Loucy (cell line): ENCODE measurements around the gene KCNS1.

ENCODE experiments used
- H2AFZ ChIP-seq: fragments of 200-600 bp; sonication (generic); 2 replicates; pipeline ENCODE4 v1.6.0; 2016; ENCODE audit warnings: antibody characterized with exemption, mild to moderate bottlenecking, low read length, moderate library complexity
- H3F3A ChIP-seq: fragments of 200-600 bp; 2 replicates; pipeline ENCODE4 v1.6.0; 2016; ENCODE audit warnings: antibody characterized with exemption, low read depth, mild to moderate bottlenecking
- H3K27me3 ChIP-seq: fragments of 200-600 bp; sonication (generic); 2 replicates; pipeline ENCODE4 v1.6.1; 2014; ENCODE audit warnings: low read length, mild to moderate bottlenecking; ENCODE audit not compliant: insufficient read depth, poor library complexity, severe bottlenecking
- H3K36me3 ChIP-seq: fragments of 200-600 bp; sonication (generic); 2 replicates; pipeline ENCODE4 v1.6.1; 2016; ENCODE audit warnings: low read length; ENCODE audit not compliant: insufficient read depth
- H3K4me1 ChIP-seq: fragments of 200-600 bp; sonication (generic); 2 replicates; pipeline ENCODE4 v1.5.1; 2014; ENCODE audit warnings: low read length, mild to moderate bottlenecking; ENCODE audit not compliant: insufficient read depth, poor library complexity, severe bottlenecking
- H3K4me2 ChIP-seq: fragments of 200-600 bp; sonication (generic); 2 replicates; pipeline ENCODE4 v1.6.0; 2014; ENCODE audit warnings: antibody characterized with exemption, low read length, low read depth, mild to moderate bottlenecking; ENCODE audit not compliant: poor library complexity, severe bottlenecking
- H3K4me3 ChIP-seq: fragments of 200-600 bp; sonication (generic); 2 replicates; pipeline ENCODE4 v1.5.1; 2014; ENCODE audit warnings: low read length, mild to moderate bottlenecking, mixed read lengths; ENCODE audit not compliant: poor library complexity, severe bottlenecking
- H3K79me2 ChIP-seq: fragments of 200-600 bp; sonication (generic); 2 replicates; pipeline ENCODE4 v1.6.1; 2014; ENCODE audit warnings: low read length; ENCODE audit not compliant: insufficient read depth
- H3K9ac ChIP-seq: fragments of 200-600 bp; sonication (generic); 2 replicates; pipeline ENCODE4 v1.6.0; 2014; ENCODE audit warnings: mild to moderate bottlenecking, low read depth, low read length, moderate library complexity; ENCODE audit not compliant: poor library complexity, severe bottlenecking
- H3K9me2 ChIP-seq: fragments of 200-600 bp; sonication (generic); replicated peaks from 2 replicates; pipeline ENCODE4 v1.6.1; 2016; ENCODE audit warnings: low read depth, low read length, mixed read lengths
- H3K9me3 ChIP-seq: fragments of 200-600 bp; sonication (generic); 2 replicates; pipeline ENCODE4 v1.6.1; 2014; ENCODE audit warnings: mild to moderate bottlenecking, antibody characterized with exemption, low read length, low read depth; ENCODE audit not compliant: insufficient read depth
- H4K20me1 ChIP-seq: fragments of 200-600 bp; sonication (generic); 2 replicates; pipeline ENCODE4 v1.6.0; 2014; ENCODE audit warnings: antibody characterized with exemption, low read length, mild to moderate bottlenecking; ENCODE audit not compliant: insufficient read depth, poor library complexity, severe bottlenecking
- EZH2phosphoT487 ChIP-seq: fragments of 200-600 bp; IDR thresholded peaks from 2 replicates; pipeline ENCODE4 v1.6.1; 2018; ENCODE audit warnings: antibody characterized with exemption, mild to moderate bottlenecking, moderate library complexity, borderline replicate concordance
- TF ChIP-seq, protein P1 (sequence below): fragments of 200-600 bp; sonication (generic); conservative IDR thresholded peaks from 2 replicates; pipeline ENCODE4 v1.5.1; 2014; ENCODE audit warnings: mild to moderate bottlenecking, antibody characterized with exemption, low read length

Gene KCNS1

DNA sequence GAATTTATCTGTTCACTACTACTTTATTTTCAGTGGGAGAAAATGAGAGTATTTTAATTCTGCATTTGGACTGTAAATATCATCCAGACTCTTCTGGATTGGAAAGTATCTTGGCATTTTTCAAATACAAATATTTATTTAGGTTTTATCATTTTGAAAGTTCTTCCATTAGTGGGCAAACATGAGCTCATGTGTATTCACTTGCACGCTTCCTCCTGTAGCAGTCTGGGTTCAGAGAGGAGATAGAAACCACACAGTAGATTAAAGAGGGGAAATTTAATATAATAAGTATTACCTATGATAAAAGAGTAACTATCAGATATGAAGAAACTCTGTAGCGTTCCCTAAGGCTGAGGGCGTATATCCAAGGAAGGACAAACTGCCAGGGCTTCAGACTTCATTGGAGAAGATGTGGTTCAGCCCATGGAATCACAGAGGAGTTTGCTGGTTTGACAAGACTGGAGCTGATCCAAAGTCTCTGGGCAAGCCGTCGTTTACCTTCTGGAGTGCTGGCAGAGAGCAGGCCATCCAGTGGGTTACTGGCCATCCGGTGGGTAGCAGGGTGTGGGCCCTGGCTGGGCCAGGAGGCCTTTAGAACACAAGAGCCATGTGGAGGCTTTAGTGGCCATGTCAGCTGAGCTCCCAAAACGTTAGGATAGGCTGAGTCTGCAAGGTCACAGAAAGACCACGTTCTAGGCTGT is 44.3 kb downstream of the KCNS1 start:
- H3K4me1 ChIP-seq = peaks cover 39% of the 10 kb centered on the region
- peaks cover 9% of the 10 kb centered on the region; the same call in 1 of the 2 replicates for H3F3A ChIP-seq
- H3K4me3 ChIP-seq = no peak overlapping the region
- H3K27me3 ChIP-seq = no peaks in the 10 kb centered on the region
- no peaks in the 10 kb centered on the region for H4K20me1 ChIP-seq
- TF ChIP-seq, protein P1, sequence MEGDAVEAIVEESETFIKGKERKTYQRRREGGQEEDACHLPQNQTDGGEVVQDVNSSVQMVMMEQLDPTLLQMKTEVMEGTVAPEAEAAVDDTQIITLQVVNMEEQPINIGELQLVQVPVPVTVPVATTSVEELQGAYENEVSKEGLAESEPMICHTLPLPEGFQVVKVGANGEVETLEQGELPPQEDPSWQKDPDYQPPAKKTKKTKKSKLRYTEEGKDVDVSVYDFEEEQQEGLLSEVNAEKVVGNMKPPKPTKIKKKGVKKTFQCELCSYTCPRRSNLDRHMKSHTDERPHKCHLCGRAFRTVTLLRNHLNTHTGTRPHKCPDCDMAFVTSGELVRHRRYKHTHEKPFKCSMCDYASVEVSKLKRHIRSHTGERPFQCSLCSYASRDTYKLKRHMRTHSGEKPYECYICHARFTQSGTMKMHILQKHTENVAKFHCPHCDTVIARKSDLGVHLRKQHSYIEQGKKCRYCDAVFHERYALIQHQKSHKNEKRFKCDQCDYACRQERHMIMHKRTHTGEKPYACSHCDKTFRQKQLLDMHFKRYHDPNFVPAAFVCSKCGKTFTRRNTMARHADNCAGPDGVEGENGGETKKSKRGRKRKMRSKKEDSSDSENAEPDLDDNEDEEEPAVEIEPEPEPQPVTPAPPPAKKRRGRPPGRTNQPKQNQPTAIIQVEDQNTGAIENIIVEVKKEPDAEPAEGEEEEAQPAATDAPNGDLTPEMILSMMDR = no peak
- H3K9me3 ChIP-seq = no peaks in the 10 kb centered on the region
- H3K9ac ChIP-seq = no peak overlapping the region
- no peaks in the 10 kb centered on the region for H3K79me2 ChIP-seq
- no peaks in the 10 kb centered on the region for H3K9me2 ChIP-seq
- H3K4me2 ChIP-seq = no peak overlapping the region
- no peak overlapping the region for H2AFZ ChIP-seq
- H3K36me3 ChIP-seq = peaks cover 26% of the 10 kb centered on the region; the same call in 1 of the 2 replicates

DNA sequence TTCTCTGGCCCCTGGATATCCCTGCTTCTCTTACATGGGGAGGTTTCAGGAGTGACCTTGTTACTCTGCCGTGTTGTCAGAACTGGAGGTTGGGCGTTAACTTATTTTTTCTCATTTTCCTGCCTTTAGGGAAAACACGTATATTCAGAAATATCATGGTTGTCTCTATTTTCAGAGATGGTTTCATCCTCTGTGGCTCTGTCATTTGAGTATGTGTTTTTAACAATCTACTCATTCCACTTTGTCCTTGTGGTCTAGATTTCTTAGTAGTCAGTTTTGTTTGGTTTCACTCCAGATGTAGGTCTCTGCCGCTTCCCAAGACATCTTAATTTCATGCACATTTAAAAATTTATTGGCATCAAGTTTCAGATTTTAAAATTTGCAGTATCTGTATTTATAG is 45.9 kb downstream of the KCNS1 start:
- Histone ChIP-seq H3K4me1 (peaks cover 55% of the 10 kb centered on the region), H3K4me3 (no peak overlapping the region), H3K27me3 (no peaks in the 10 kb centered on the region), H3K79me2 (0 out of 2 replicates have a peak, but pooled peaks cover under 1% of the 10 kb centered on the region), H3K9me3 (no peaks in the 10 kb centered on the region), H3F3A (peaks cover 22% of the 10 kb centered on the region; the same call in 1 of the 2 replicates), H2AFZ (no peak overlapping the region), H3K9ac (no peak overlapping the region), H3K4me2 (no peak overlapping the region), H3K9me2 (no peaks in the 10 kb centered on the region), H3K36me3 (peaks cover 26% of the 10 kb centered on the region; the same call in 1 of the 2 replicates), H4K20me1 (no peaks in the 10 kb centered on the region)
- TF ChIP-seq EZH2phosphoT487 = no peak
- TF ChIP-seq, protein P1 = no peak

DNA sequence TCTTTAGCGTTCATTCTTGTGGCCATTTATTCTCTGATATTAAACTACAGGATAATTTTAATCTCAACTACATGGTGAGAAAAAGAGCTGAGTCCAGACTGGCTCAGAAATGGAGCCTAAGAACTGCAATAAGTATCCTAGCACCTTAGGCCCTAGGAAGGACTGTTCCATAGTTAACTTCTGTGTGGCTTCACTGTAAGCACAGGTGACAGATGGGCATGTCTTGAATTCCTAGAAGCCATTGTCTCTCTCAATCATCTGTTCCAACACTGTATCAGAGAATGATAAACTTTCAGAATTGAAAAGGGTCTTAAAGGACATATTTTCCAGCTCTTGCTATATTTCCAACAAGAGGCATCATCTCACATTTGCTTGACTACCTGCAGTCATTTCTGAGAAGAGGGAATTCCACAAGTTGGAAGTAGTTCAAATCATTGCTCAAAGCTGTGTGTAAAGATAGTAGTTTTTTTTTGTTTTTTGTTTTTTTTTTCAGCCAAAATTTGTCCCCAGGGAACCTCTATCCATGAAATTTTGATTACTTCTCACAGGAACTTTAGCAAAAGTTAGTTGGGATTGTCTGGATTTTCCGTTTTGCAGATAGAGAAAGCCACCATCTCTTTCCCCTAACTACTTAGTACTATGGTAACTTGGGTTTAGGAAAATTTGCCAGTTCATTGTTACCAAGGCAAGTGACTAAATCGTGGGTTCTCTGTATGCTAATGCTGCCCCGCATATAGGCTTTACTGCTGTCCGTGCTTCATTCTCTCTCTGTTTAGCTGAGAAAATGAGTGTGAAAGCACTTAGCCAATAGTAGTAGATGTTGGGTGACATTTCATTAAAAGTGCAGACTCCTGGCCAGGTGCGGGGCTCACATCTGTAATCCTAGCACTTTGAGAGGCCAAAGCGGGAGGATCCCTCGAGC is 47.2 kb downstream of the KCNS1 start:
- Histone ChIP-seq H3K79me2 (0 out of 2 replicates have a peak, but pooled peaks cover 8% of the 10 kb centered on the region), H3K9ac (peak overlapping the region; percentile 73)

More for the DNA sequence above, 47.2 kb downstream of the KCNS1 start:
- peak overlapping the region; percentile 37; the same call in 1 of the 2 replicates for H2AFZ ChIP-seq
- H3K9me3 ChIP-seq = no peaks in the 10 kb centered on the region
- peaks cover 26% of the 10 kb centered on the region; the same call in 1 of the 2 replicates for H3K36me3 ChIP-seq
- peak overlapping the region; percentile 47 for H3K4me3 ChIP-seq
- H3F3A ChIP-seq = peaks cover 22% of the 10 kb centered on the region; the same call in 1 of the 2 replicates
- no peaks in the 10 kb centered on the region for H4K20me1 ChIP-seq
- TF ChIP-seq EZH2phosphoT487 = no peak
- TF ChIP-seq, protein P1 = no peak
- peaks cover 64% of the 10 kb centered on the region for H3K4me1 ChIP-seq
- no peaks in the 10 kb centered on the region for H3K27me3 ChIP-seq
- H3K4me2 ChIP-seq = peak overlapping the region; percentile 81
- no peaks in the 10 kb centered on the region for H3K9me2 ChIP-seq
